PC-3 (cell line): ENCODE data around the gene IRF8.

Experiments used
- CTCF ChIP-seq: fragments of 300-600 bp; sonication (generic); conservative IDR thresholded peaks from 2 replicates; pipeline ENCODE4 v1.5.1; 2017; ENCODE audit warnings: antibody characterized with exemption, low read depth, mild to moderate bottlenecking, low read length
- EZH2phosphoT487 ChIP-seq: fragments of 300-600 bp; sonication (generic); IDR thresholded peaks from 2 replicates; pipeline ENCODE4 v1.6.1; 2018; ENCODE audit warnings: mild to moderate bottlenecking, antibody characterized with exemption, low read length, borderline replicate concordance

- no peak for TF ChIP-seq CTCF
- no peak for TF ChIP-seq EZH2phosphoT487
Measured at GRCh38 chr16:85935974-85936760, 37.2 kb downstream of the IRF8 start.
